H1 (cell line): Measurements from ENCODE around the gene FBN1. TPM values are rescaled to one million over a fixed set of nuclear protein-coding genes. Genes with fewer than 3 reads are reported as not detected.

Source experiments
- CTCF ChIA-PET: fragments of 300-600 bp; sonication (Branson Sonifier 250); formaldehyde crosslinking; loops from one replicate; lab custom pipeline; 2021; ENCODE audit not compliant: partially characterized antibody; lab: Charles Lee
- POLR2A ChIA-PET: fragments of 300-600 bp; sonication (Branson Sonifier 250); formaldehyde crosslinking; loops from one replicate; lab custom pipeline; 2021; ENCODE audit warnings: inconsistent platforms; ENCODE audit not compliant: partially characterized antibody; lab: Charles Lee
- DNase-seq, 2 experiments: peaks; one replicate each; pipeline versions ENCODE4 v3.0.0 to v3.0.0-alpha.2; 2010 to 2022; ENCODE audit warnings: low spot score in 2 of 2, low read depth in 1 of 2, mixed read lengths in 1 of 2
- FAIRE-seq: peaks from 2 replicates; lab custom pipeline; 2011; peaks lifted over from hg19 to GRCh38; lab: Jason Lieb, UNC
- H2AFZ ChIP-seq: 2 replicates; pipeline ENCODE4 v1.8.1; 2012; ENCODE audit warnings: low read length, inconsistent platforms
- H2AK5ac ChIP-seq: 2 replicates; pipeline ENCODE4 v1.6.1; 2013; ENCODE audit warnings: low read depth, low read length
- H2BK120ac ChIP-seq: replicated peaks from 2 replicates; pipeline ENCODE3; 2013; ENCODE audit warnings: low read depth, low read length, inconsistent platforms
- H2BK12ac ChIP-seq: 2 replicates; pipeline ENCODE4 v1.6.1; 2013; ENCODE audit warnings: low read depth, low read length
- H2BK15ac ChIP-seq: 2 replicates; pipeline ENCODE4 v1.6.1; 2013; ENCODE audit warnings: low read length
- H2BK20ac ChIP-seq: 2 replicates; pipeline ENCODE4 v1.6.1; 2013; ENCODE audit warnings: low read length
- H2BK5ac ChIP-seq: 2 replicates; pipeline ENCODE4 v1.6.1; 2013; ENCODE audit warnings: low read depth, low read length
- H3K14ac ChIP-seq: 2 replicates; pipeline ENCODE4 v1.6.1; 2013; ENCODE audit warnings: inconsistent platforms; ENCODE audit not compliant: insufficient read length
- H3K18ac ChIP-seq: 2 replicates; pipeline ENCODE4 v1.6.1; 2013; ENCODE audit warnings: low read length; ENCODE audit errors: extremely low read depth
- H3K23ac ChIP-seq: 2 replicates; pipeline ENCODE4 v1.6.1; 2013; ENCODE audit warnings: inconsistent platforms; ENCODE audit not compliant: insufficient read length
- H3K23me2 ChIP-seq: 2 replicates; pipeline ENCODE4 v1.6.1; 2013; ENCODE audit warnings: low read depth, low read length
- H3K27ac ChIP-seq: 2 replicates; pipeline ENCODE4 v1.6.1; 2011; ENCODE audit warnings: low read depth, low read length, inconsistent platforms
- H3K27me3 ChIP-seq, 4 experiments: replicated peaks in 1 of 4; 1 replicate in 1 of 4; 2 replicates in 3 of 4; pipeline versions ENCODE4 v1.6.1 to v1.8.1; 2011 to 2013; ENCODE audit warnings: low read length in 3 of 4, mild to moderate bottlenecking in 3 of 4, inconsistent platforms in 2 of 4, mixed read lengths in 2 of 4, moderate library complexity in 1 of 4; ENCODE audit not compliant: control insufficient read depth in 3 of 4, insufficient read depth in 3 of 4; ENCODE audit errors: extremely low read depth in 1 of 4
- H3K36me3 ChIP-seq, 4 experiments: 2 replicates each; pipeline versions ENCODE4 v1.6.1 to v1.8.1; 2011 to 2013; ENCODE audit warnings: mild to moderate bottlenecking in 4 of 4, low read length in 3 of 4, moderate library complexity in 2 of 4, control low read depth in 1 of 4, inconsistent platforms in 1 of 4; ENCODE audit not compliant: insufficient read depth in 4 of 4, control insufficient read depth in 2 of 4
- H3K4ac ChIP-seq: replicated peaks from 2 replicates; pipeline ENCODE3; 2013; ENCODE audit warnings: low read length, low read depth, mixed read lengths, inconsistent platforms; ENCODE audit not compliant: insufficient read length
- H3K4me1 ChIP-seq, 4 experiments: replicated peaks in 1 of 4; 1 replicate in 1 of 4; 2 replicates in 3 of 4; pipeline versions ENCODE4 v1.6.1 to v1.8.1; 2011 to 2013; ENCODE audit warnings: low read length in 3 of 4, inconsistent platforms in 2 of 4, mixed read lengths in 1 of 4; ENCODE audit not compliant: insufficient read depth in 4 of 4, control insufficient read depth in 3 of 4
- H3K4me2 ChIP-seq, 2 experiments: 2 replicates each; pipeline versions ENCODE4 v1.6.1 to v1.8.1; 2011 to 2013; ENCODE audit warnings: low read depth in 2 of 2, low read length in 2 of 2, control low read depth in 1 of 2, inconsistent platforms in 1 of 2, mild to moderate bottlenecking in 1 of 2; ENCODE audit not compliant: insufficient read depth in 1 of 2
- H3K4me3 ChIP-seq, 4 experiments: fragments of 200-600, 300-600 bp in 1 of 4; sonication (generic), shearing (Covaris generic), sonication (Bioruptor Twin) in 1 of 4; 2 replicates each; pipeline versions ENCODE4 v1.5.1 to v1.8.1; 2011 to 2016; ENCODE audit warnings: low read length in 4 of 4, low read depth in 3 of 4, control low read depth in 2 of 4, inconsistent platforms in 2 of 4, mild to moderate bottlenecking in 2 of 4, mixed read lengths in 1 of 4, moderate library complexity in 1 of 4; ENCODE audit not compliant: insufficient read depth in 2 of 4; ENCODE audit errors: extremely low read depth in 1 of 4
- H3K56ac ChIP-seq: replicated peaks from 2 replicates; pipeline ENCODE3; 2013; ENCODE audit warnings: low read depth, mild to moderate bottlenecking, mixed read lengths, low read length, inconsistent platforms; ENCODE audit not compliant: insufficient read length
- H3K79me1 ChIP-seq: 2 replicates; pipeline ENCODE4 v1.6.1; 2013; ENCODE audit warnings: low read depth, low read length, control low read depth
- H3K79me2 ChIP-seq, 2 experiments: 2 replicates each; pipeline versions ENCODE4 v1.6.1 to v1.8.1; 2012 to 2013; ENCODE audit warnings: low read length in 2 of 2, mild to moderate bottlenecking in 2 of 2, inconsistent platforms in 1 of 2; ENCODE audit not compliant: insufficient read depth in 2 of 2, control insufficient read depth in 1 of 2
- H3K9ac ChIP-seq, 4 experiments: replicated peaks in 1 of 4; 1 replicate in 1 of 4; 2 replicates in 3 of 4; pipeline versions ENCODE4 v1.6.1 to v1.8.1; 2011 to 2013; ENCODE audit warnings: low read depth in 3 of 4, low read length in 3 of 4, control low read depth in 2 of 4, mild to moderate bottlenecking in 2 of 4, moderate library complexity in 2 of 4, inconsistent platforms in 1 of 4; ENCODE audit errors: extremely low read depth in 1 of 4
- H3K9me3 ChIP-seq, 2 experiments: 2 replicates each; pipeline versions ENCODE4 v1.6.1 to v1.8.1; 2012 to 2013; ENCODE audit warnings: mild to moderate bottlenecking in 2 of 2, moderate library complexity in 2 of 2, control low read depth in 1 of 2, inconsistent platforms in 1 of 2, low read depth in 1 of 2, low read length in 1 of 2, mixed read lengths in 1 of 2; ENCODE audit not compliant: insufficient read depth in 2 of 2
- H4K20me1 ChIP-seq, 2 experiments: replicated peaks in 1 of 2; 2 replicates each; pipeline versions ENCODE3 to v1.8.1; 2011 to 2013; ENCODE audit warnings: inconsistent platforms in 2 of 2, low read length in 2 of 2, mild to moderate bottlenecking in 1 of 2; ENCODE audit not compliant: insufficient read depth in 2 of 2, control insufficient read depth in 1 of 2
- H4K5ac ChIP-seq: 2 replicates; pipeline ENCODE4 v1.6.1; 2013; ENCODE audit warnings: low read length, low read depth, mixed read lengths, inconsistent platforms; ENCODE audit not compliant: insufficient read length
- H4K8ac ChIP-seq: 2 replicates; pipeline ENCODE4 v1.8.0; 2013; ENCODE audit warnings: mild to moderate bottlenecking, moderate library complexity, low read length, inconsistent platforms; ENCODE audit not compliant: insufficient read depth; ENCODE audit errors: extremely low read depth
- H4K91ac ChIP-seq: replicated peaks from 2 replicates; pipeline ENCODE3; 2013; ENCODE audit warnings: low read length, mixed read lengths, inconsistent platforms; ENCODE audit not compliant: insufficient read length
- CEBPB ChIP-seq: IDR thresholded peaks from 2 replicates; pipeline ENCODE4 v1.6.1; 2012; ENCODE audit warnings: low read depth, low read length
- HDAC2 ChIP-seq, 2 experiments: fragments of 300-600 bp in 1 of 2; sonication (generic) in 1 of 2; IDR thresholded peaks; 2 replicates each; pipeline ENCODE4 v1.6.1; 2011 to 2012; ENCODE audit warnings: low read depth in 2 of 2, low read length in 2 of 2, mild to moderate bottlenecking in 2 of 2, moderate library complexity in 2 of 2, borderline replicate concordance in 1 of 2, inconsistent platforms in 1 of 2
- KDM5A ChIP-seq: fragments of 200-600 bp; IDR thresholded peaks from 2 replicates; pipeline ENCODE4 v1.7.1; 2012; ENCODE audit warnings: mild to moderate bottlenecking, low read length, inconsistent platforms, mixed read lengths
- SAP30 ChIP-seq: fragments of 300-600 bp; sonication (generic); IDR thresholded peaks from 2 replicates; pipeline ENCODE4 v1.7.1; 2012; ENCODE audit warnings: low read length, moderate library complexity, mild to moderate bottlenecking, inconsistent platforms; ENCODE audit not compliant: insufficient read depth, insufficient replicate concordance
- SIN3A ChIP-seq, 2 experiments: IDR thresholded peaks in 1 of 2; conservative IDR thresholded peaks in 1 of 2; 2 replicates each; pipeline ENCODE4 v1.6.1; 2011 to 2012; ENCODE audit warnings: low read length in 2 of 2, improper control_type of control experiment in 1 of 2, low read depth in 1 of 2, mild to moderate bottlenecking in 1 of 2
- SIRT6 ChIP-seq: IDR thresholded peaks from one replicate; pipeline ENCODE4 v1.7.1; 2012; ENCODE audit warnings: low read length, inconsistent platforms
- WGBS, 2 experiments: shearing (Covaris generic) in 1 of 2; methylation state at CpG; one replicate each; pipeline versions ENCODE4 v1.1.6 to v1.1.7; 2013 to 2015; ENCODE audit warnings: low lambda C conversion rate in 2 of 2, mixed read lengths in 2 of 2, inconsistent platforms in 1 of 2, low coverage in 1 of 2, missing lambda C conversion rate in 1 of 2; ENCODE audit not compliant: insufficient replicate concordance in 2 of 2, insufficient coverage in 1 of 2, insufficient read length in 1 of 2; ENCODE audit errors: extremely low coverage in 1 of 2, missing lambda C conversion rate in 1 of 2; 5-methylcytosine and 5-hydroxymethylcytosine counted together
- polyA plus RNA-seq, 7 experiments: library from polyadenylated mRNA; depleted of rRNA in 3 of 7; stranded (reverse) in 5 of 7; unstranded in 2 of 7; fragments of >200 nt in 5 of 7; fragments of 200-250 nt in 2 of 7; gene quantifications; 1 replicate in 5 of 7; 2 replicates in 1 of 7; 4 replicates in 1 of 7; pipeline versions ENCODE4 v1.2.1 to v1.2.3, GENCODE V29; 2011 to 2013; ENCODE audit warnings: missing spikeins in 2 of 7, mixed read lengths in 2 of 7
- total RNA-seq: library from RNA; stranded (reverse); fragmentation: NEBNext Ultra II Directional; extraction: Animal tissue kit (Norgen Biotek cat#: 25700); gene quantifications from 2 replicates; pipeline ENCODE4 v1.2.1, GENCODE V29; 2021
- TF ChIP-seq, protein P1 (sequence below): IDR thresholded peaks from 2 replicates; pipeline ENCODE4 v1.6.1; 2011; ENCODE audit warnings: low read length, improper control_type of control experiment
- TF ChIP-seq, protein P2 (sequence below), 3 experiments: IDR thresholded peaks; 1 replicate in 2 of 3; 2 replicates in 1 of 3; pipeline versions ENCODE4 v1.5.1 to v1.6.1; 2011; ENCODE audit warnings: low read length in 3 of 3, mild to moderate bottlenecking in 3 of 3, inconsistent platforms in 2 of 3, low read depth in 1 of 3, moderate library complexity in 1 of 3; ENCODE audit not compliant: insufficient read depth in 1 of 3; ENCODE audit errors: control extremely low read depth in 1 of 3
- TF ChIP-seq, protein P3 (sequence below): IDR thresholded peaks from 2 replicates; pipeline ENCODE4 v1.6.1; 2012; ENCODE audit warnings: inconsistent platforms

FBN1 gene
- total and polyA plus RNA-seq, 2 of the 8 experiments (the other 6 are each of a cell fraction or from before 2014, with no cell fraction given) = 3.0 to 4.0 TPM

DNA sequence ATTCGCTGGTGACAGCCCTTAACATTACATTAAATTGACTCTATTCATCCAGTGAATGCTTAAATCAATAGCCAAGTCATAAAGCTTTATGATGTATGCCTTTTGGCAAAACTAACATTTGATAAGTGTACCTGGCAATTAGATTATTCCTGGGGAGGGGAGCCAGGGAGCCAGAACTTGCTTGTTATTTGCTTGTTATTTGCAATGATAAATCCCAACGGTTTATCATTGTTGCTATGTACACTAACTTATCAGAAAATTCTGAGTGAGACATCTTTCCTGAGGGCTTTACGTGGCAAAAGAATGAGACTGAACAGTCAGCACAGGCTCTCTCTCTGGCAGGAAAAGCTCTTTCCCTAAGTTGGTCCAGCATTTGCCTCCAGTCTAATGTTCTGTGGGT lies 35.8 kb upstream of the FBN1 start:
- FAIRE-seq = no peak
- H4K91ac ChIP-seq = no peak overlapping the region
- H2BK5ac ChIP-seq = no peak overlapping the region
- H3K4ac ChIP-seq = no peak overlapping the region
- H3K18ac ChIP-seq = no peak overlapping the region
- no peaks in the 10 kb centered on the region for H3K79me1 ChIP-seq
- no peak overlapping the region for H3K4me2 ChIP-seq
- no peak overlapping the region for H4K5ac ChIP-seq
- H3K56ac ChIP-seq = no peak overlapping the region
- H3K36me3 ChIP-seq = no peaks in the 10 kb centered on the region
- no peaks in the 10 kb centered on the region for H3K4me1 ChIP-seq
- no peak overlapping the region for H2BK12ac ChIP-seq
- H2AFZ ChIP-seq = no peak overlapping the region
- CTCF ChIA-PET = no interaction called here
- H3K27me3 ChIP-seq = peaks cover 0 to 1% (median 0%) of the 10 kb centered on the region in 4 experiments; a peak in 1 of 7 replicates
- no peak overlapping the region for H3K14ac ChIP-seq
- POLR2A ChIA-PET = no interaction called here
- no peak overlapping the region for H2BK20ac ChIP-seq
- DNase-seq = no peak
- no peaks in the 10 kb centered on the region for H3K79me2 ChIP-seq
- 91% methylated on average over 3 of the region's 3 CpGs; no CpG with 5 or more reads in 1 of the 2 experiments for whole genome bisulfite sequencing, 2 experiments
- H2AK5ac ChIP-seq = no peak overlapping the region
- H3K23me2 ChIP-seq = no peaks in the 10 kb centered on the region; the same call in 1 of the 2 replicates
- no peak overlapping the region for H4K8ac ChIP-seq
- H3K9ac ChIP-seq = no peak overlapping the region
- H3K4me3 ChIP-seq = no peak overlapping the region
- H3K27ac ChIP-seq = no peak overlapping the region
- no peak overlapping the region for H3K23ac ChIP-seq
- no peaks in the 10 kb centered on the region for H4K20me1 ChIP-seq
- H2BK120ac ChIP-seq = no peak overlapping the region
- H3K9me3 ChIP-seq = no peaks in the 10 kb centered on the region
- no peak overlapping the region for H2BK15ac ChIP-seq
- TF ChIP-seq, protein P1, sequence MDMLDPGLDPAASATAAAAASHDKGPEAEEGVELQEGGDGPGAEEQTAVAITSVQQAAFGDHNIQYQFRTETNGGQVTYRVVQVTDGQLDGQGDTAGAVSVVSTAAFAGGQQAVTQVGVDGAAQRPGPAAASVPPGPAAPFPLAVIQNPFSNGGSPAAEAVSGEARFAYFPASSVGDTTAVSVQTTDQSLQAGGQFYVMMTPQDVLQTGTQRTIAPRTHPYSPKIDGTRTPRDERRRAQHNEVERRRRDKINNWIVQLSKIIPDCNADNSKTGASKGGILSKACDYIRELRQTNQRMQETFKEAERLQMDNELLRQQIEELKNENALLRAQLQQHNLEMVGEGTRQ = no peak
- no peak for TF ChIP-seq SIN3A (conservative IDR thresholded peaks at IDR 0.05 in 1 of 2, IDR thresholded peaks at IDR 0.05 in 1 of 2; ENCODE audit: low read depth in 1 of 2, low read length in 2 of 2)
- no peak for TF ChIP-seq KDM5A
- TF ChIP-seq CEBPB = no peak
- TF ChIP-seq HDAC2 (IDR thresholded peaks at IDR 0.05; ENCODE audit: borderline replicate concordance in 1 of 2, low read depth in 2 of 2, low read length in 2 of 2) = no peak
- no peak for TF ChIP-seq SIRT6
- TF ChIP-seq, protein P2, sequence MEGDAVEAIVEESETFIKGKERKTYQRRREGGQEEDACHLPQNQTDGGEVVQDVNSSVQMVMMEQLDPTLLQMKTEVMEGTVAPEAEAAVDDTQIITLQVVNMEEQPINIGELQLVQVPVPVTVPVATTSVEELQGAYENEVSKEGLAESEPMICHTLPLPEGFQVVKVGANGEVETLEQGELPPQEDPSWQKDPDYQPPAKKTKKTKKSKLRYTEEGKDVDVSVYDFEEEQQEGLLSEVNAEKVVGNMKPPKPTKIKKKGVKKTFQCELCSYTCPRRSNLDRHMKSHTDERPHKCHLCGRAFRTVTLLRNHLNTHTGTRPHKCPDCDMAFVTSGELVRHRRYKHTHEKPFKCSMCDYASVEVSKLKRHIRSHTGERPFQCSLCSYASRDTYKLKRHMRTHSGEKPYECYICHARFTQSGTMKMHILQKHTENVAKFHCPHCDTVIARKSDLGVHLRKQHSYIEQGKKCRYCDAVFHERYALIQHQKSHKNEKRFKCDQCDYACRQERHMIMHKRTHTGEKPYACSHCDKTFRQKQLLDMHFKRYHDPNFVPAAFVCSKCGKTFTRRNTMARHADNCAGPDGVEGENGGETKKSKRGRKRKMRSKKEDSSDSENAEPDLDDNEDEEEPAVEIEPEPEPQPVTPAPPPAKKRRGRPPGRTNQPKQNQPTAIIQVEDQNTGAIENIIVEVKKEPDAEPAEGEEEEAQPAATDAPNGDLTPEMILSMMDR (IDR thresholded peaks at IDR 0.05; ENCODE audit: control extremely low read depth in 1 of 3, insufficient read depth in 1 of 3, low read depth in 1 of 3, low read length in 3 of 3) = no peak
- no peak for TF ChIP-seq SAP30
- TF ChIP-seq, protein P3, sequence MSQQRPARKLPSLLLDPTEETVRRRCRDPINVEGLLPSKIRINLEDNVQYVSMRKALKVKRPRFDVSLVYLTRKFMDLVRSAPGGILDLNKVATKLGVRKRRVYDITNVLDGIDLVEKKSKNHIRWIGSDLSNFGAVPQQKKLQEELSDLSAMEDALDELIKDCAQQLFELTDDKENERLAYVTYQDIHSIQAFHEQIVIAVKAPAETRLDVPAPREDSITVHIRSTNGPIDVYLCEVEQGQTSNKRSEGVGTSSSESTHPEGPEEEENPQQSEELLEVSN = no peak
